Spleen (tissue), 7 donors: ENCODE results near the gene ODAPH.

Source experiments
- CTCF ChIP-seq, 11 experiments: fragments of 200-600 bp in 7 of 11; fragments of 450-650 bp in 4 of 11; sonication (generic) in 4 of 11; IDR thresholded peaks in 8 of 11; conservative IDR thresholded peaks in 3 of 11; 1 replicate in 7 of 11; 2 replicates in 4 of 11; pipeline versions ENCODE4 v1.4.0 to v1.8.0; 2016 to 2021; ENCODE audit warnings: antibody characterized with exemption in 11 of 11, inconsistent platforms in 4 of 11, mild to moderate bottlenecking in 1 of 11
- POLR2AphosphoS5 ChIP-seq, 3 donors: sonication (generic); formaldehyde crosslinking; IDR thresholded peaks; one replicate each; pipeline ENCODE4 v1.5.1; 2017; ENCODE audit warnings: antibody characterized with exemption in 3 of 3
- donor health status: DM: no; HTN: no; CAD: no; lungs with moderate emphysema.
- donor health status: DM: no; HTN: no; CAD: no.
- donor health status: DM: no; HTN: no; CAD: no.

GRCh38 chr4:75567725-75568124, 11.9 kb downstream of the ODAPH start:
- TF ChIP-seq POLR2AphosphoS5 (IDR thresholded peaks at IDR 0.05) (no peak), CTCF (IDR thresholded peaks at IDR 0.05 in 8 of 11, conservative IDR thresholded peaks at IDR 0.05 in 3 of 11) (no peak)
